Measurements from ENCODE around the gene TMEM164.

The TMEM164 gene

DNA sequence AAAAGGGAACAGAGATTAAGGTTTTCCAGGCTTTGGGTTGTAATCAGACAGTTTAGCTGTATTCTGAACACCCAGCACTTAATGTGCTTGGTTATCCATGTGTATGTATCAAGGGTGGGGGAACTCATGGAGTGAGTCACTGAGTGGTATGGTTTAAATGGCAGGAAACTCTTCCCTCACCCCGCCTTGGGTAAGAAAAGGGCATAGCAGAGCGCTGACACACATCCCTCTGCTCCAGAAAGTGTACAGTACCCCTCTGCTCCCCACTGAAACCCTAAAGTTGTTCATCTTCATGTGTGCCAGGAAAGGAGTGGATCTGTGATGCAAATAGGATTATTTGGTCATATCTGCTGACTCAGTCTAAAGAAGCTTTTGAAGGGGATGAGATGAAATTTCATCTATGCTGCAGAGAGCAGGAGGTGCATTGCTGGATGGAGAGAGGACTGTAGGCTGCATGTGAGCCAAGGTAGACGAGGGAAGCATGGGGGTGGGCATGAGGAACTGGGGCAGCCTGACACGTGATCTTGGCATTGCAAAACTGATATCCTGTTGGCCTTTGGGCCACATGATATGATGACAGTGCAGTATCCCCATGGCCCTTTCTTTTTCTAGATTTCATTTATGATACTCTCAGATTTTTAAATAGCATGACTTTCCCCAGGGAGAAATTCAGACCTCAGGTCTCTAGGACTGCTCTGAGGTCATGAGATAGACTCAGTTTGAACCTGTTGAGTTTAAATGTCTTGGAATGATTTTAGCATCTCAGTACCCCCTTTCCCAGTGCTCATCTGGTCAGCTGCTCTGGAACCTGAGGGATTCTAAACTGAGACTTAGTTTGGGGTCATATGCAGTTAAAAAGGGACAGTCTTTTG lies 84.8 kb downstream of the TMEM164 start:
- peak overlapping the region; percentile 71 for H3K4me2 ChIP-seq (ENCODE audit: low read length)
- H3K9ac ChIP-seq (ENCODE audit: low read depth, low read length), result peak overlapping the region; percentile 79
- H3K4me3 ChIP-seq (ENCODE audit: low read length), result peak overlapping the region; percentile 55
- peaks cover 41% of the 10 kb centered on the region for H3K4me1 ChIP-seq (ENCODE audit: control insufficient read depth, insufficient read depth, low read length)
- no peaks in the 10 kb centered on the region for H3K36me3 ChIP-seq (ENCODE audit: insufficient read depth, low read length)
- peaks cover 2% of the 10 kb centered on the region for H3K27me3 ChIP-seq (ENCODE audit: control insufficient read depth, insufficient read depth, low read length)
- H3K9me3 ChIP-seq (replicated peaks; ENCODE audit: low read length), result no peaks in the 10 kb centered on the region

DNA sequence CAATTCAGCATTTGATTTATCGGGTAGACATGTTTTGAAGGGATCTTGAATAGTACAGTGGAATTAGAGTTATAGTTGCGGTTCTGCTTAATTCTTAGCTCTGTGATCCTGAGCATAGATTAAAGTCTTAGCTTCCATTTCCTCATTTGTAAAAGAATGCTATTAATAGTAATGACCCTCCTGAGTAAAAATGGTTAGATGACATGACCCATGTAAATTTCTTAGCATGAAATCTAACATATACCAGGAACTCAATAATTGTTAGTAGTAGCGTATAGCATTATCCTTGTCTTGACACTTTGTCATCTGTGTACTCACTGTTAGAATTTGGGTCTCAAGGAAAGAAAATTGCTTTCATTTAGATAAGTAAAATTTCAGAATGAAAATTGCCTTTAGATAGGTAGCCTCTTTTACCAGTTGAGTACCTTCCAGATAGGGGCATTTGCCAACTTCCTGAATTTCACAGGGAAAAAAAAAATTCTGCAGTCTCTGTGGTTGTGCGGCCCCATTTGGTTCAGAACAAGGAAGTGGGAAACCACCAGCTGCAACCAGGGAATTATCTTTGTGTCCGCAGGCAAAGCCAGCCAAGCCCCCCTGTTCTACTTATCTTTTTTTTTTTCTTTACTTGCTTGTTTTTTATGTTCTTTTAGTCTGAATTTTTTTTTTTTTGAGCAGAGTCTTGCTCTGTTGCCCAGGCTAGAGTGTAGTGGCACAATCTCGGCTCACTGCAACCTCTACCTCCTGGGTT lies 86.9 kb downstream of the TMEM164 start:
- Histone ChIP-seq H3K4me2 (ENCODE audit: low read length) (no peak overlapping the region), H3K9me3 (replicated peaks; ENCODE audit: low read length) (no peaks in the 10 kb centered on the region), H3K4me3 (ENCODE audit: low read length) (no peak overlapping the region), H3K4me1 (ENCODE audit: control insufficient read depth, insufficient read depth, low read length) (peaks cover 30% of the 10 kb centered on the region), H3K27me3 (ENCODE audit: control insufficient read depth, insufficient read depth, low read length) (peaks cover 2% of the 10 kb centered on the region), H3K9ac (ENCODE audit: low read depth, low read length) (no peak overlapping the region), H3K36me3 (ENCODE audit: insufficient read depth, low read length) (no peaks in the 10 kb centered on the region)

GRCh38 chrX:110097920-110098319 lies 95.0 kb downstream of the TMEM164 start:
- H3K4me2 ChIP-seq (ENCODE audit: low read length), result no peak overlapping the region
- H3K4me3 ChIP-seq (ENCODE audit: low read length), result no peak overlapping the region
- H3K9ac ChIP-seq (ENCODE audit: low read depth, low read length), result no peak overlapping the region
- H3K9me3 ChIP-seq (replicated peaks; ENCODE audit: low read length), result no peaks in the 10 kb centered on the region
- H3K4me1 ChIP-seq (ENCODE audit: control insufficient read depth, insufficient read depth, low read length), result no peaks in the 10 kb centered on the region
- H3K27me3 ChIP-seq (ENCODE audit: control insufficient read depth, insufficient read depth, low read length), result no peaks in the 10 kb centered on the region
- H3K36me3 ChIP-seq (ENCODE audit: insufficient read depth, low read length), result no peaks in the 10 kb centered on the region

- Histone ChIP-seq H3K4me2 (ENCODE audit: low read length) (no peak overlapping the region), H3K9me3 (replicated peaks; ENCODE audit: low read length) (no peaks in the 10 kb centered on the region), H3K27me3 (ENCODE audit: control insufficient read depth, insufficient read depth, low read length) (peaks cover 7% of the 10 kb centered on the region), H3K4me1 (ENCODE audit: control insufficient read depth, insufficient read depth, low read length) (no peaks in the 10 kb centered on the region), H3K4me3 (ENCODE audit: low read length) (no peak overlapping the region), H3K9ac (ENCODE audit: low read depth, low read length) (no peak overlapping the region), H3K36me3 (ENCODE audit: insufficient read depth, low read length) (no peaks in the 10 kb centered on the region)
These were observed 100.4 kb downstream of the TMEM164 start for GRCh38 chrX:110103344-110103743.

- Histone ChIP-seq H3K4me3 (ENCODE audit: low read length) (no peak overlapping the region), H3K4me2 (ENCODE audit: low read length) (no peak overlapping the region), H3K9me3 (replicated peaks; ENCODE audit: low read length) (no peaks in the 10 kb centered on the region), H3K9ac (ENCODE audit: low read depth, low read length) (no peak overlapping the region), H3K36me3 (ENCODE audit: insufficient read depth, low read length) (no peaks in the 10 kb centered on the region), H3K27me3 (ENCODE audit: control insufficient read depth, insufficient read depth, low read length) (peaks cover 7% of the 10 kb centered on the region), H3K4me1 (ENCODE audit: control insufficient read depth, insufficient read depth, low read length) (no peaks in the 10 kb centered on the region)
These were observed 101.2 kb downstream of the TMEM164 start for GRCh38 chrX:110104078-110104477.

DNA sequence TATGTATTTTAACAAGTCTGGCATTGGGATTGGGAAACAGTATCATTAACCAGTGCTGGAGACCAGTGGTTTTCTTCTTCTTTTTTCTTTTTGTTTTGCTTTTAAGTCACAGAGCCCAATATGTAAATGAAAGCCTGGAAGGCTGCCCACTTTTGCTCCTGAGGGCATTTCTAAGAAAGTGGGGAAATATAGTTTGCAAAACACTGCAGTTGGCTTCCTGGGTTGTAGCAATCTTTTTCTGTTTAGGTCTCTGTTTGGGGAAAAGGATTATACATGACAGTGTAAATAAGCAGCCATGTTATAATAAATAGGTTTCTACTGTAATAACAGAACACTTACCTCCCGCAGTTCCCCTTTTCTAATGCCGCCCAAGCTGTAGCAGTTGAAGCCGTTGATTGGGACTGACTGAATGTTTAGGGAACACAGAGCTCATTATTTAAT lies 105.5 kb downstream of the TMEM164 start:
- Histone ChIP-seq H3K4me1 (ENCODE audit: control insufficient read depth, insufficient read depth, low read length) (no peaks in the 10 kb centered on the region), H3K4me2 (ENCODE audit: low read length) (no peak overlapping the region), H3K4me3 (ENCODE audit: low read length) (no peak overlapping the region), H3K9me3 (replicated peaks; ENCODE audit: low read length) (no peaks in the 10 kb centered on the region), H3K36me3 (ENCODE audit: insufficient read depth, low read length) (peaks cover 3% of the 10 kb centered on the region), H3K27me3 (ENCODE audit: control insufficient read depth, insufficient read depth, low read length) (peaks cover 19% of the 10 kb centered on the region), H3K9ac (ENCODE audit: low read depth, low read length) (no peak overlapping the region)

- peaks cover 3% of the 10 kb centered on the region for H3K36me3 ChIP-seq (ENCODE audit: insufficient read depth, low read length)
- H3K4me2 ChIP-seq (ENCODE audit: low read length), result no peak overlapping the region
- H3K4me3 ChIP-seq (ENCODE audit: low read length), result no peak overlapping the region
- H3K9ac ChIP-seq (ENCODE audit: low read depth, low read length), result no peak overlapping the region
- H3K9me3 ChIP-seq (replicated peaks; ENCODE audit: low read length), result no peaks in the 10 kb centered on the region
- H3K27me3 ChIP-seq (ENCODE audit: control insufficient read depth, insufficient read depth, low read length), result peaks cover 19% of the 10 kb centered on the region
- H3K4me1 ChIP-seq (ENCODE audit: control insufficient read depth, insufficient read depth, low read length), result no peaks in the 10 kb centered on the region
These were observed 111.4 kb downstream of the TMEM164 start for GRCh38 chrX:110114260-110114776.

DNA sequence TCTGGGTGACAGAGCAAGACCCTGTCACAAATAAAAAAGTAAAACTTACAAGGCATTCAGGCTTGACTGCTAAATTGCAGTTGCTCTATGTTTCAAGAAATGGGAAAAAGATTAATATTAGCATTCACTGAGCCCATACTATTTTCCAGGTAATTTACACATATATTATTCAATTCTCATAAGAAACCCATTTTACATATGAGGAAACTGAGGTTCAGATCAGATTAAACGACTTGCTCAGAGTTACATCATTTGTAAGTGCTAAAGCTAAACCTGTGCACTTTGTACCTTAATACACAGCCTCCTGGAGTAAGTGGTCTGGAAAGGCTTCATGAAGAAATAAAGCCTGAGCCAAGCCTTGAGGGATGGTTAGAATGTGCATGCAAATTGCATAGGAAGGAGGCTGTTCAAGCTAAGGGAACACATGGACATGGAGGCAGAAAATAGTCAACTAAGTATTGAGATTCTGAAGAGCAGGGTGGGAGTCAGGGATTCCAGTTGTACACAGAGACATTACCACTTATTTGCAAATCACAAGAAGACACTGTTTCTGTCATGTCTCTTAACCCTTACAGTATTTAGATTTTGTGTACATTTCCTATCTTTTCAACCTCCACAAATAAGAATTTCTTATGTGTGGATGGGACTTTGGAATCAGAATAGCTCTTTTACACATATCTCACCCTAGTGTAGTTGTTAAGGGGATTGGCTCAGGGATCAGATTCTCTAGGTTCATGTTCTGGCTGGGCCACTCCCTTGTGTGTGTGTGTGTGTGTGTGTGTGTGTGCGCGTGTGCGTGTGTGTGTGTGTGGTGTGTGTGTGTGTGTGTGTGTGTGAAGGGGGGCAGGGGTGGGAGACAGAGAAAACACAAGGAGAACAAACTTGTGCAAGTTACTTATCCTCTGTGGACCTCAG lies 113.4 kb downstream of the TMEM164 start:
- peaks cover 5% of the 10 kb centered on the region for H3K4me1 ChIP-seq (ENCODE audit: control insufficient read depth, insufficient read depth, low read length)
- no peak overlapping the region for H3K4me3 ChIP-seq (ENCODE audit: low read length)
- H3K9me3 ChIP-seq (replicated peaks; ENCODE audit: low read length), result no peaks in the 10 kb centered on the region
- no peaks in the 10 kb centered on the region for H3K36me3 ChIP-seq (ENCODE audit: insufficient read depth, low read length)
- H3K27me3 ChIP-seq (ENCODE audit: control insufficient read depth, insufficient read depth, low read length), result peaks cover 26% of the 10 kb centered on the region
- no peak overlapping the region for H3K9ac ChIP-seq (ENCODE audit: low read depth, low read length)
- H3K4me2 ChIP-seq (ENCODE audit: low read length), result no peak overlapping the region

DNA sequence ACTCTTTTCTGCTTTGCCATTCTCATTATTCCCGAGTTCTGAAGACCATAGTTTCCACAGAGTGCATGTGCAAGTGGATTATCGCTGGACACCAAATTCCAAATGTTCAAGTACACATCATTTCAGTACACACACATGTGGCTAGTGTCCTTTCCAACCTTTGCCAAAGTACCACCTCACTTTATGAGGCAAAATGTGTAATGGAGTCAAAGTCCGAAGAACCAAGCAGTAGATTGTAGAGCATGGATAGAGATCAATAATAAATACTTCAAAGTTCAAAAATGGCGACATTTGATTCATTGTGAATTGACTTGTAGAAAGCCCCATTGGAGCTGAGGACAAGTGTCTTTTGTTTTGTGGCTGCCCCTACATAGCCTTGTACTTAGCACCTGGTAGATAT lies 115.6 kb downstream of the TMEM164 start:
- no peak overlapping the region for H3K4me2 ChIP-seq (ENCODE audit: low read length)
- H3K9ac ChIP-seq (ENCODE audit: low read depth, low read length), result no peak overlapping the region
- H3K9me3 ChIP-seq (replicated peaks; ENCODE audit: low read length), result no peaks in the 10 kb centered on the region
- H3K4me3 ChIP-seq (ENCODE audit: low read length), result no peak overlapping the region
- H3K4me1 ChIP-seq (ENCODE audit: control insufficient read depth, insufficient read depth, low read length), result peaks cover 5% of the 10 kb centered on the region
- no peaks in the 10 kb centered on the region for H3K36me3 ChIP-seq (ENCODE audit: insufficient read depth, low read length)
- H3K27me3 ChIP-seq (ENCODE audit: control insufficient read depth, insufficient read depth, low read length), result peaks cover 22% of the 10 kb centered on the region

- no peaks in the 10 kb centered on the region for H3K36me3 ChIP-seq (ENCODE audit: insufficient read depth, low read length)
- H3K4me2 ChIP-seq (ENCODE audit: low read length), result no peak overlapping the region
- H3K9me3 ChIP-seq (replicated peaks; ENCODE audit: low read length), result no peaks in the 10 kb centered on the region
- no peak overlapping the region for H3K9ac ChIP-seq (ENCODE audit: low read depth, low read length)
- H3K4me1 ChIP-seq (ENCODE audit: control insufficient read depth, insufficient read depth, low read length), result peaks cover 5% of the 10 kb centered on the region
- H3K4me3 ChIP-seq (ENCODE audit: low read length), result no peak overlapping the region
- H3K27me3 ChIP-seq (ENCODE audit: control insufficient read depth, insufficient read depth, low read length), result peaks cover 22% of the 10 kb centered on the region
These were observed 116.6 kb downstream of the TMEM164 start for GRCh38 chrX:110119480-110119879.

- H3K36me3 ChIP-seq (ENCODE audit: insufficient read depth, low read length), result no peaks in the 10 kb centered on the region
- H3K9ac ChIP-seq (ENCODE audit: low read depth, low read length), result no peak overlapping the region
- no peak overlapping the region for H3K4me2 ChIP-seq (ENCODE audit: low read length)
- peaks cover 22% of the 10 kb centered on the region for H3K27me3 ChIP-seq (ENCODE audit: control insufficient read depth, insufficient read depth, low read length)
- H3K9me3 ChIP-seq (replicated peaks; ENCODE audit: low read length), result no peaks in the 10 kb centered on the region
- H3K4me1 ChIP-seq (ENCODE audit: control insufficient read depth, insufficient read depth, low read length), result peaks cover 5% of the 10 kb centered on the region
- H3K4me3 ChIP-seq (ENCODE audit: low read length), result no peak overlapping the region
These were observed 117.1 kb downstream of the TMEM164 start for GRCh38 chrX:110120025-110120424.
